ENCODE results near the gene SLC47A2.
"Not testable (repeated sequence)": the region's sequence is repeated elsewhere in the genome, so short reads cannot be mapped to it uniquely, and the experiment has no call there.

Gene SLC47A2

GRCh38 chr17:19716108-19717030, at the start of gene SLC47A2:
SLC47A2 (minus strand) TSS chr17:19716584; CDS start chr17:19716555, 29 bp downstream.
- no peak for DNase-seq

- no peak for DNase-seq
Observed at GRCh38 chr17:19766016-19766415, 49.6 kb upstream of the SLC47A2 start.

GRCh38 chr17:19763991-19764390, 47.6 kb upstream of the SLC47A2 start:
- not testable (repeated sequence) for DNase-seq

GRCh38 chr17:19763416-19763815, 47.0 kb upstream of the SLC47A2 start:
- no peak for DNase-seq

GRCh38 chr17:19762515-19762961, 46.2 kb upstream of the SLC47A2 start:
- peak; percentile 30 for DNase-seq

GRCh38 chr17:19760746-19761145, 44.4 kb upstream of the SLC47A2 start:
- no peak for DNase-seq

- no peak for DNase-seq
Observed at GRCh38 chr17:19759568-19760549, 43.5 kb upstream of the SLC47A2 start.

GRCh38 chr17:19757536-19758180, 41.3 kb upstream of the SLC47A2 start:
- no peak for DNase-seq

GRCh38 chr17:19756546-19756945, 40.2 kb upstream of the SLC47A2 start:
- no peak for DNase-seq

GRCh38 chr17:19755821-19756510, 39.6 kb upstream of the SLC47A2 start:
- no peak for DNase-seq

GRCh38 chr17:19755392-19755791, 39.0 kb upstream of the SLC47A2 start:
- no peak for DNase-seq

- DNase-seq, result no peak
Observed at GRCh38 chr17:19753661-19754463, 37.5 kb upstream of the SLC47A2 start.

- no peak for DNase-seq
Observed at GRCh38 chr17:19753051-19753509, 36.7 kb upstream of the SLC47A2 start.

GRCh38 chr17:19752216-19753050, 36.0 kb upstream of the SLC47A2 start:
- no peak for DNase-seq

GRCh38 chr17:19750835-19751234, 34.5 kb upstream of the SLC47A2 start:
- DNase-seq, result no peak

GRCh38 chr17:19750020-19750572, 33.7 kb upstream of the SLC47A2 start:
- DNase-seq, result no peak

- no peak for DNase-seq
Observed at GRCh38 chr17:19748807-19749193, 32.4 kb upstream of the SLC47A2 start.

GRCh38 chr17:19747829-19748806, 31.7 kb upstream of the SLC47A2 start, which contains the start of gene ALDH3A1:
ALDH3A1 (minus strand) TSS chr17:19748298; CDS start chr17:19745129, 3,169 bp downstream.
- no peak for DNase-seq
